ENCODE results near the gene CASK.

CASK gene

DNA sequence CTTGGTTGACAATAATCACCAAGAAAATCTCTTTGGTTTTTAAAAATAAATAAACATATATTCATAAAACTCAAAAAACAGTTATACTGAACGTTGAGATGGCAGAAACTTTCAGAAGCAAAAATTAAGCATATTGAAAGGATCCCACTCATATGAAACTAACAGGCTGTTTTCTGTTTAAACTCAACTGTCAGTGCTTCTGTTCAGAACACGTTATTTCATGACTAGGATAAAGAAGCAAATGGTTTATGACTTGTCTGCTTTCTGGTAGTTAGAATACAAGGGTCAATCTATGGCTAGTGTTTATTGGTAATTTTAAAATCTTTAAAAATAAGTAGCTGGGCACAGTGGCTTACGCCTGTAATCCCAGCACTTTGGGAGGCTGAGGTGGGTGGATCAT lies 195.2 kb downstream of the CASK start:
- in situ Hi-C loops (cut with HindIII; ENCODE audit: low pct_ligation_motif_present, low sequenced_read_pairs), result no loop called here
- TF ChIP-seq, protein P1, sequence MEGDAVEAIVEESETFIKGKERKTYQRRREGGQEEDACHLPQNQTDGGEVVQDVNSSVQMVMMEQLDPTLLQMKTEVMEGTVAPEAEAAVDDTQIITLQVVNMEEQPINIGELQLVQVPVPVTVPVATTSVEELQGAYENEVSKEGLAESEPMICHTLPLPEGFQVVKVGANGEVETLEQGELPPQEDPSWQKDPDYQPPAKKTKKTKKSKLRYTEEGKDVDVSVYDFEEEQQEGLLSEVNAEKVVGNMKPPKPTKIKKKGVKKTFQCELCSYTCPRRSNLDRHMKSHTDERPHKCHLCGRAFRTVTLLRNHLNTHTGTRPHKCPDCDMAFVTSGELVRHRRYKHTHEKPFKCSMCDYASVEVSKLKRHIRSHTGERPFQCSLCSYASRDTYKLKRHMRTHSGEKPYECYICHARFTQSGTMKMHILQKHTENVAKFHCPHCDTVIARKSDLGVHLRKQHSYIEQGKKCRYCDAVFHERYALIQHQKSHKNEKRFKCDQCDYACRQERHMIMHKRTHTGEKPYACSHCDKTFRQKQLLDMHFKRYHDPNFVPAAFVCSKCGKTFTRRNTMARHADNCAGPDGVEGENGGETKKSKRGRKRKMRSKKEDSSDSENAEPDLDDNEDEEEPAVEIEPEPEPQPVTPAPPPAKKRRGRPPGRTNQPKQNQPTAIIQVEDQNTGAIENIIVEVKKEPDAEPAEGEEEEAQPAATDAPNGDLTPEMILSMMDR (IDR thresholded peaks at IDR 0.05; ENCODE audit: low read depth, low read length, missing control alignments), result no peak
- H3K4me3 ChIP-seq (ENCODE audit: low read depth, low read length), result no peak overlapping the region
- no peaks in the 10 kb centered on the region for H3K36me3 ChIP-seq (replicated peaks)
- no peaks in the 10 kb centered on the region for H3K27me3 ChIP-seq (replicated peaks)
- H3K27ac ChIP-seq, result no peak overlapping the region
- DNase-seq, result no peak

DNA sequence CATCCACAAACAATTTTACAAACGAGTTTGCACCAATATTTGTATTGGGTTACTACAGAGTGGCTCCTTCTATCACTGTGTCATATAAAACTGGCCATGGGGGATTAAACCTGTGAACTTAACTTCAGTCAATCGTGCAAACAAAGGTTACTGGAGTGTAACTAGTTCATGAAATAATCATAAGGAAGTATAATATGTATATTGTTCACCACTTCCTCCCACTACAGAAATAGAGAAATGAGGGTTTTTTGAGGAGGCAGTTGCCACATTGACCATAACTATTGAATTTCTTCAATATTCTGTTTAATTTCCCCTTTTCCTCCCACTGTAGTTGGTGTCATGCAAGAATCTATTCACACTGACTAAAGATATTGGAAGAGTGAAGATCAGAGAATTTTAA lies 199.5 kb downstream of the CASK start, which contains the start of gene GPR82:
Gene GPR82, plus strand, starts transcription at position 356 of the 400 bp plus-strand sequence. CDS start 2,846 bp downstream, outside the sequence.
- H3K27ac ChIP-seq, result no peak within 1 kb of the TSS
- H3K4me3 ChIP-seq (ENCODE audit: low read depth, low read length), result no peak within 1 kb of the TSS
- no peaks in the 10 kb centered on the region for H3K27me3 ChIP-seq (replicated peaks)
- no peak for DNase-seq
- TF ChIP-seq, protein P1 (IDR thresholded peaks at IDR 0.05; ENCODE audit: low read depth, low read length, missing control alignments), result no peak
- no peaks in the 10 kb centered on the region for H3K36me3 ChIP-seq (replicated peaks)
- in situ Hi-C loops (cut with HindIII; ENCODE audit: low pct_ligation_motif_present, low sequenced_read_pairs), result no loop called here

DNA sequence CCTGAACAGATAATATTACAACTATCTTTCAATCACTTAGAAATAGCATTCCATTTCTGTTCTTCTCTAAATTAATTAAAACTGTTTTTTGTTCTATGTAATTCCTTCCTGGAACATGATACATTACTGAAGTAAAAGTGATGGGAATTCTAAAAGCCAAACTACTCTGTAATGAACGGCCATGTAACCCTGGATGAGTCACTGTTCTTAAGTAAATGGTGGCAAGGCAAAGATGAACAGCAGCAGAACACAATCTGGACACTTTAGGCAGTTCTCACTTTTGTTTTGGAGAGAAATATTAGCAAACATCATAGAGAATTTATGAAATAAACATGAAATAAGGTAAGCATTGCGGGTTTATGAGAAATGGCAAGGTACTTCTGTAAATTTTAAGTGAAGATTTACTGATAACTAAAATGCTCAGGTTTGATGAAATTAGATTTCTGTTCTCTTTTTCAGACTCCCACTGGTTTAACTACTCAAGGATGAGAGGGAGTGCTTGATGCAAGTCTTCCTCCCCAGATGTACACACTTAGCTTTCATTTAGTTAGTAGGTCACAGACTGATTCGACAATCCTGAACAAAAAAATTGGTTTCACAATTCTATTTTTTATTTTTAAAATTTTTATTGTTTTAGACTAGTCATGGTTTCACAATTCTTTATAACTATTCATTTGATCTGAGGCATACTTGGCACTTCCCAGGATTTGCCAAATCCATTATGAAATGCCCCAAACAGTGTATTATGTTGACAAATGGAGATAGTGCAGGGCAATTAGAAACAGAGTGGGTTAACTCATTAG lies 200.3 kb downstream of the CASK start:
- H3K27me3 ChIP-seq (replicated peaks), result no peaks in the 10 kb centered on the region
- in situ Hi-C loops (cut with HindIII; ENCODE audit: low pct_ligation_motif_present, low sequenced_read_pairs), result no loop called here
- H3K36me3 ChIP-seq (replicated peaks), result no peaks in the 10 kb centered on the region
- H3K27ac ChIP-seq, result no peak overlapping the region
- DNase-seq, result peak; percentile 12
- no peak overlapping the region for H3K4me3 ChIP-seq (ENCODE audit: low read depth, low read length)
- TF ChIP-seq, protein P1 (IDR thresholded peaks at IDR 0.05; ENCODE audit: low read depth, low read length, missing control alignments), result no peak

DNA sequence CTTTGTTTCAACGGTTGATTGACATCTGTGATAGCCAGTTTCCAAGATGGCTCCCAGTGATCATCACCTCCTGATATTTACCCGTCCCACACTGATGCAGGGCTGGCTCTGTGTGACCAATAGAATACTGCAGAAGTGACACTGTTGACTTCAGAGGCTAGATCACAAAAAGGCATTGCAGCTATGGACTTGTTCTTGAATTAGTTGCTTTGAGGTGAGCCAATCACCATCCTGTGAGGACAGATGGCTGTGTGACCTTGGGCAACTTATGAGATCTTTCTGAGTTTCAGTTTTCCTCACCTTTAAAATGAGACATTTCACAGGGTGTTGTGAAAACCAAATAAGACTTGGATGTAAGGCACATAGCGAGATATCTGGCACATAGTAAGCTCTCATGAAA lies 201.1 kb downstream of the CASK start:
- H3K27me3 ChIP-seq (replicated peaks), result no peaks in the 10 kb centered on the region
- in situ Hi-C loops (cut with HindIII; ENCODE audit: low pct_ligation_motif_present, low sequenced_read_pairs), result no loop called here
- TF ChIP-seq, protein P1 (IDR thresholded peaks at IDR 0.05; ENCODE audit: low read depth, low read length, missing control alignments), result no peak
- H3K4me3 ChIP-seq (ENCODE audit: low read depth, low read length), result no peak overlapping the region
- no peak for DNase-seq
- no peaks in the 10 kb centered on the region for H3K36me3 ChIP-seq (replicated peaks)
- H3K27ac ChIP-seq, result no peak overlapping the region

DNA sequence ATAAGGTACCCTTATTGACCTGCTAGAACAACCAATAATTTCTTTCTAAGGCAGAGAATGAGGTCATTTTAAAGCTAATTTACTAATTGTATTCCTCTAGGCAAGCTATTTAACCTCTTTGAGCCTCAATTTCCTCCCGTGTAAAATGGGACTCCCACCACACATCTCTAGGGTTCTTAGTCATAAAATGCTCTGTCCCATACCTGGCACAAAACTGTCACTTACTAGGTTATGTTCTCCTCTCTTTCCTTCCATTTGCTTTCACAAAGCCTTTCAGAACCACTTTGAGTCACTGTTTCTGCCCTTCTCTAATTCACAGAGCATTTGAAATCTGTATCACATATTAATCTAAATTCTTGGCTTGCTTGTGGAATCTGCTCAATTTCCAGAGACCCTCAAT lies 201.8 kb downstream of the CASK start:
- Histone ChIP-seq H3K27me3 (replicated peaks) (no peaks in the 10 kb centered on the region), H3K4me3 (ENCODE audit: low read depth, low read length) (no peak overlapping the region), H3K36me3 (replicated peaks) (no peaks in the 10 kb centered on the region), H3K27ac (no peak overlapping the region)
- TF ChIP-seq, protein P1 (IDR thresholded peaks at IDR 0.05; ENCODE audit: low read depth, low read length, missing control alignments), result no peak
- in situ Hi-C loops (cut with HindIII; ENCODE audit: low pct_ligation_motif_present, low sequenced_read_pairs), result no loop called here
- DNase-seq, result no peak
